ENCODE measurements around the gene AIFM1.

The AIFM1 gene

DNA sequence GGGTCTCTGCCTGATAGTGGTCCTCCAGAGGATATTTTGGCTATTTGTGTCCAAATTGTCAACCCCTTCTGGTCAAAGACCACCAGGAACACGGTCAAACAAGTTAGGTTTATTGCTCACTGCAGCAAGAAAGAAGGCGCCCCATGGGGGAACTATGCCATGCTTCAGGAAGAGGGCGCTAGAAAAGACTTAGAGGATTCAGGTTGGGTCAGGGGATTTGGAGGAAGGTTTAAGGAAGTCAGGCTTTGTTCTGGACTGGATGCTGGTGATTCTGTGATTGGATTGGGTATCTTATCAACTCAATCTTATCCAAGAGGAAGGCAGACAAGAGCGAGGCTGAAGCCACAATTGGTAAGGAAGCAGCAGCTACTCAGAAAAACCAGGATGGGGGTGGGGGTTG, 41.1 kb downstream of the AIFM1 start:
- no peak for DNase-seq
- H3K36me3 ChIP-seq = peaks cover 0 to 12% (median 0%) of the 10 kb centered on the region in 3 donors
- intact Hi-C loops (cut with DNase I; ENCODE audit: low total_unique reads) = loop anchor here (5.0 kb wide), 1 partner anchor 42 kb away; no protein-coding TSS in a partner anchor
- H3K4me3 ChIP-seq = no peak overlapping the region
- H3K9me3 ChIP-seq = no peaks in the 10 kb centered on the region
- H3K4me1 ChIP-seq = peaks cover 0 to 23% (median 14%) of the 10 kb centered on the region in 4 donors
- no peaks in the 10 kb centered on the region for H3K27me3 ChIP-seq
- peak overlapping the region; percentile 57 to 59 for H3K27ac ChIP-seq
- TF ChIP-seq, protein P1, sequence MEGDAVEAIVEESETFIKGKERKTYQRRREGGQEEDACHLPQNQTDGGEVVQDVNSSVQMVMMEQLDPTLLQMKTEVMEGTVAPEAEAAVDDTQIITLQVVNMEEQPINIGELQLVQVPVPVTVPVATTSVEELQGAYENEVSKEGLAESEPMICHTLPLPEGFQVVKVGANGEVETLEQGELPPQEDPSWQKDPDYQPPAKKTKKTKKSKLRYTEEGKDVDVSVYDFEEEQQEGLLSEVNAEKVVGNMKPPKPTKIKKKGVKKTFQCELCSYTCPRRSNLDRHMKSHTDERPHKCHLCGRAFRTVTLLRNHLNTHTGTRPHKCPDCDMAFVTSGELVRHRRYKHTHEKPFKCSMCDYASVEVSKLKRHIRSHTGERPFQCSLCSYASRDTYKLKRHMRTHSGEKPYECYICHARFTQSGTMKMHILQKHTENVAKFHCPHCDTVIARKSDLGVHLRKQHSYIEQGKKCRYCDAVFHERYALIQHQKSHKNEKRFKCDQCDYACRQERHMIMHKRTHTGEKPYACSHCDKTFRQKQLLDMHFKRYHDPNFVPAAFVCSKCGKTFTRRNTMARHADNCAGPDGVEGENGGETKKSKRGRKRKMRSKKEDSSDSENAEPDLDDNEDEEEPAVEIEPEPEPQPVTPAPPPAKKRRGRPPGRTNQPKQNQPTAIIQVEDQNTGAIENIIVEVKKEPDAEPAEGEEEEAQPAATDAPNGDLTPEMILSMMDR (IDR thresholded peaks at IDR 0.05) = no peak

DNA sequence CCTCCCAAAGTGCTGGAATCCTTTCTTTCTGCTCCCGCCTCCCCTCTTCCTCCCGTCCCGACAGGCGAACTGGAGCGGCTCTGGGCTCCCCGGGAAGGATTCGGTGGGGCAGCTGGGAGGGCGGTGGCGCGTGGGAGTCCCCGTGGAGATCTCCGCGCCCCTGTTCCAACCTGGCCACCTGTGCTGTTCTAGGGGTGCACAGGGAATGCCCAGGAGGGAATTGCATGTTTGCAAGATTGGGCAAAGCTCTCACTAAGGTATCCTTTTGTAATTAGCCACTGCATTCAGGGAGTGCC, 44.2 kb downstream of the AIFM1 start:
- H3K36me3 ChIP-seq = no peaks in the 10 kb centered on the region
- no peak for DNase-seq
- H3K4me1 ChIP-seq = peaks cover 0 to 39% (median 14%) of the 10 kb centered on the region in 4 donors
- TF ChIP-seq, protein P1 (IDR thresholded peaks at IDR 0.05) = no peak
- H3K4me3 ChIP-seq = peak overlapping the region; percentile 42 to 54
- intact Hi-C loops (cut with DNase I; ENCODE audit: low total_unique reads) = loop anchor here (5.0 kb wide), 1 partner anchor 39 kb away; no protein-coding TSS in a partner anchor
- peak overlapping the region; percentile 75 to 77 for H3K27ac ChIP-seq
- H3K27me3 ChIP-seq = no peaks in the 10 kb centered on the region
- no peaks in the 10 kb centered on the region for H3K9me3 ChIP-seq

DNA sequence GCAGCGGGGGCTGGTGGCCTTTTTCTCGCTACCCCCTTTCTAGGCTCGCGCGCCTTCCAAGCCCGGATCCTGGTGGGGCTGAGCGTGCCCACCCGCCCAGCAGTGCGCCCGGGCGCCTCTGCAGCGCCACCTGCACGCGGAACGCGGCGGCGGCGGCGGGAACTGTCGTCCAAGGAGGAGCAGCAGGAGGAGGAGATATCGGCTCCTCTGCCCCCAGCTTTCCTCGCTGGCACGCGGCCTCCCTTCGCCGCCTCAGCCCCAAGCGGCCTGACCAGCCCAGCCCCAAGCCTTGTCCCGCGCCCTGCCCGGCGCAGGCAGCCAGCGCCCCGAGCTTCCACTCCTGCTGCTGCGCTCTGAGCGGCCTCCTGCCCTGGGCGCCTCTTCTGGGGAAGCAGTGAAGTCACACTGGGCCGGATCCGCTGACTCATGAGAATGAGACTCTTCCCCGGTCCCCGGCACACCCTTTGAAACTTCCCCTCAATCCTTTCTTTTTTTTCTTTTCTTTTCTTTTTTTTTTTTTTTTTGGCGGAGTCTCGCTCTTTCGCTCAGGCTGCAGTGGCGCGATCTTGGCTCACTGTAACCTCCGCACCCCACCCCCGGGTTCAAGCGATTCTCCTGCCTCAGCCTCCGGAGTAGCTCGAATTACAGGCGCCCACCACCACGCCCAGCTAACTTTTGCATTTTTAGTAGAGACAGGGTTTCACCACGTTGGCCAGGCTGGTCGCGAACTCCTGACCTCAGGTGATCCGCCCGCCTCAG, 44.7 kb downstream of the AIFM1 start:
- peaks cover 0 to 39% (median 14%) of the 10 kb centered on the region in 4 donors for H3K4me1 ChIP-seq
- H3K27ac ChIP-seq = peak overlapping the region; percentile 75 to 77
- TF ChIP-seq, protein P1 (IDR thresholded peaks at IDR 0.05) = peak; percentile 66 to 71
- H3K27me3 ChIP-seq = no peaks in the 10 kb centered on the region
- H3K36me3 ChIP-seq = no peaks in the 10 kb centered on the region
- intact Hi-C loops (cut with DNase I; ENCODE audit: low total_unique reads) = loop anchor here (5.0 kb wide), 1 partner anchor 39 kb away; no protein-coding TSS in a partner anchor
- peak overlapping the region; percentile 42 to 54 for H3K4me3 ChIP-seq
- H3K9me3 ChIP-seq = no peaks in the 10 kb centered on the region
- peak; percentile 83 to 88 for DNase-seq

DNA sequence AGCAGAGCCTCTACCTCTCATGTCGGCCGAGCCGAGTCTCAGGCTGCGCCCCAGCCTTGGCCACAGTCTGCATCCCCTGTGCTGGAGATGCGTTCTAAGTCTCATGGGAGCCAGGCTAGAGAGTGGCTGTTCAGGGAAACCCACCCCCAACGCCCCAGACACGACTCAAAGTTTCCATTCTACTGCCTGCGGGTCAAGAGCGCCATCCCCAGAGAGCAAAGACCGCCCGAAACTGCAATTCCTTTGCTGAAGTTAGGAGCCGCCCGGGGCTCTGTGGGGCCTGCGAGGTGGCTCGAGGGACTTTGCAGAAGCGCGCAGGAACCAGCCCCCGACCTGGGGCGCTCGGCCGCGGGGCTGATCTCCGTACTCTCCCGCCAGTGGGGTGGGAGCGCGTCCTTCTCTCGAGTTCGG, 45.3 kb downstream of the AIFM1 start:
- peak overlapping the region; percentile 75 to 77 for H3K27ac ChIP-seq
- H3K36me3 ChIP-seq = no peaks in the 10 kb centered on the region
- peak overlapping the region; percentile 42 to 54 for H3K4me3 ChIP-seq
- TF ChIP-seq, protein P1 (IDR thresholded peaks at IDR 0.05) = no peak
- H3K9me3 ChIP-seq = no peaks in the 10 kb centered on the region
- no peak for DNase-seq
- peaks cover 0 to 33% (median 11%) of the 10 kb centered on the region in 4 donors for H3K4me1 ChIP-seq
- intact Hi-C loops (cut with DNase I; ENCODE audit: low total_unique reads) = loop anchor here (5.0 kb wide), 1 partner anchor 38 kb away; no protein-coding TSS in a partner anchor
- H3K27me3 ChIP-seq = no peaks in the 10 kb centered on the region

DNA sequence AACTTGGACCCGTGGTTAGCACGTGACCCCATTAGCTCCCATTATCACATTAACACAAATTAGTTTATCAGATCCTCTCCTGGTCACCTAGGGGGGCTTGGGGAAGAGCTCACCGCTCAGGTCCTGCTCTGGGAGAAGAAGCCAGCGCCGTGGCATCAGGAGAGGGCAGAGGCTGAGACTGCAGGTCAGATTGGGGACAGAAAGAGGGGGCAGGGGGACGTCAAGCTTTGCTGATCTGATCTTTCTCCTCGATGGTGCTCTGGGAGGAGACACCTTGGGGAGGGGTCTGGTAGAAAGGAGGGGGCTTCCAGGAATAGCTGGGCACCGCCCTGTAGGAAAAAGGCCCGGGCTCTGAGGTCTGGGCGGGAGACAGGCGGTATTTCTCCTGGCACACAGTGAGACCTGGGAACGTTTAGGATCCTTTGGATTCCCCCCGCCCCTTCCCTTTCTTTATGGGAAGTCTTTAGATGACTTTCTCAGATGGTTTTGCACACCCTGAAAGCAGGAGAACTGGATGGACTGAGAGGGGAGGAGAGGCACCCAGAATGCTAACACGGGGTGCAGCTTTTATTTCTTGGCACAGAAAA, 46.2 kb downstream of the AIFM1 start:
- Histone ChIP-seq H3K4me1 (peaks cover 0 to 31% (median 8%) of the 10 kb centered on the region in 4 donors), H3K27ac (peak overlapping the region; percentile 75 to 77), H3K9me3 (no peaks in the 10 kb centered on the region), H3K27me3 (no peaks in the 10 kb centered on the region), H3K36me3 (no peaks in the 10 kb centered on the region), H3K4me3 (no peak overlapping the region)
- no peak for DNase-seq
- TF ChIP-seq, protein P1 (IDR thresholded peaks at IDR 0.05) = no peak
- intact Hi-C loops (cut with DNase I; ENCODE audit: low total_unique reads) = no loop called here
